Transverse colon (tissue), 3 donors: ENCODE measurements around the gene PPP1R3D.

Experiments used
- CTCF ChIP-seq, 5 experiments: fragments of 200-600 bp in 3 of 5; fragments of 450-650 bp in 2 of 5; sonication (generic) in 3 of 5; IDR thresholded peaks; 1 replicate in 2 of 5; 2 replicates in 3 of 5; pipeline ENCODE4 v1.5.1; 2016 to 2017; ENCODE audit warnings: antibody characterized with exemption in 5 of 5, inconsistent platforms in 3 of 5, mild to moderate bottlenecking in 2 of 5, moderate library complexity in 1 of 5
- EP300 ChIP-seq: sonication (generic); formaldehyde crosslinking; IDR thresholded peaks from one replicate; pipeline ENCODE4 v1.6.1; 2017; ENCODE audit warnings: antibody characterized with exemption, low read depth
- POLR2A ChIP-seq: fragments of 450-650 bp; IDR thresholded peaks from one replicate; pipeline ENCODE4 v1.6.1; 2016; ENCODE audit warnings: antibody characterized with exemption, mild to moderate bottlenecking, moderate library complexity

DNA sequence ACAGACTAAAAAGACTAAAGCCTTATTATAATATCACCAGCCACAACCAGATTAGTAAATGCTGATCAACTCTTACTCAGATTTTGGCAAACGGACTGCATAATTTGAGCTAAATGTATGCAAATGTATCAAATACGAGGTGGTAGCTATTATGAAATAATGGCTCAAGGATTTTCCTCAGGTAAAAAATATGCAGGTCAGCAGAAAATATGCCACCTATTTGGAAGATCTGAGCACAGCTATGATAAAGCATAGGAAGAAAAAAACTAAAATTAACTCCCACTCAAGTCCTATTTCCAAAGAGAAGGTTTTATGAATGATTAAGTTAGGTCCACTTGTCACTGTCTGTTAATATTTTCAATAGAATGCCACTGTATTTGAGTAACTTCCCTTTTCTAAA, 29.1 kb downstream of the PPP1R3D start:
- TF ChIP-seq CTCF (IDR thresholded peaks at IDR 0.05) (no peak), POLR2A (no peak), EP300 (no peak)
